Activated gamma-delta T cell (primary cell): Measurements from ENCODE around the gene CCDC184.
"Not testable (repeated sequence)": the region's sequence is repeated elsewhere in the genome, so short reads cannot be mapped to it uniquely, and the experiment has no call there.

Experiments used
- DNase-seq: peaks from one replicate; lab custom pipeline; 2025; lab: John Stamatoyannopoulos, UW
- total RNA-seq, 2 donors: gene quantifications; one replicate each; lab custom pipeline; 2026; lab: John Stamatoyannopoulos, UW

CCDC184 gene
- total RNA-seq, result 0.31 to 0.61 reads per million in 2 donors

DNA sequence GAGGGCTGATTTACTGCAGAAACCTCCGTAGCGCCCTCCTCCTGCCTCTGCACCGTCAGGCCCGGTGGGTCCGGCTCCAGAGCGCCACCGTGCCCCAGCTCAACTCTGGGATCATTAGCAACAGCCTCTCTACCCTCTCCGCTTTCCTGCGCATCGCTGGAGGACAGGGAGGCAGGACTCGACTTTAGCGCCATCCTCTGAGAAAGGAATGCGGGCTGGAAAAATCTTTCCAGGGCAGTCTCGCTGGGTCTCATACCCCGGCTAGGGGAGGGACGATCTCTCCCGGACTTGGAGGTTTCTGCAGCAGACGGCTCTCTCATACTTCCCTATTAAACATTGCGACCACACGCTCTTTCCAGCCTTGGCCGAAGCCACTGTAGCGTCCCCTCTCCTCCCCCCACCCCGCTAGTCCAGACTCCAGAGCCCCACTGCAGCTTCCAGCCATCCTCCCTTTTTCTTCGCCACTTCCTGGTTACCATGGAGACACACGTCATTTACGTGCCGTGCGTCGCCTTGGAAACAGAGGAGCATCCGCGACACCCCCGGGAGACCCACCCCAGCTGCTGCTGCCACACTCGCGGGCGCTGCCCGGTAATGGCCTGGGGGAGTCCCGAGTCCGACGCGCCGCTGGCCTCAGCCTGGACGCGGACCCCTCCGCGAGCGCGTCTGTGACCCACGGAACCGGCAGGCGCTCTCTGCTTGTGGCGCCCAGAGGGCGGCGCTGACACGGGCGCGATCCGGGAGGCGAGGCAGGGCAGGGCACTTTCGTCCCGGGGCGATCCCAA lies at the start of gene CCDC184:
TSS of gene CCDC184 (plus strand) at position 554 of the 785 bp plus-strand sequence. CDS start 479 bp downstream, outside the sequence.
- DNase-seq, result peak; percentile 39

DNA sequence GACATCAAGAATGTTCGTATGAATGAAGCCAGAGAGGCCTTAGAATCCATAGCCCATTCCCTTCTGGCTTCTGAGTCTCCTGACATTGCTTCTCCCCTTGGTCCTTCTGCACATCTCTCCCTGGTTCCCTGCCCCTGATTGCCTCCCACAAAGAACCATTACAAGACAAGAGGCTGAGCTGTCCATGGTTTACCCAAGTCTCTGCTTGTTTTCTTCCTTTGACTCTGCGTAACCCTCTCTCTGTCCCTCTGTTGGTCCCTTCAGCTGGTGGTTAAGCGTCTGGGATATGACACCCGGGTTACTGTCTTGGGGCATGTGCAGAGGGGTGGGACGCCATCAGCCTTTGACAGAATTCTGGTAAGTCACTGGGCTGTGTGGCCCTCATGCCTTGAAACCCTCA lies 48.4 kb upstream of the CCDC184 start:
- DNase-seq, result no peak

DNA sequence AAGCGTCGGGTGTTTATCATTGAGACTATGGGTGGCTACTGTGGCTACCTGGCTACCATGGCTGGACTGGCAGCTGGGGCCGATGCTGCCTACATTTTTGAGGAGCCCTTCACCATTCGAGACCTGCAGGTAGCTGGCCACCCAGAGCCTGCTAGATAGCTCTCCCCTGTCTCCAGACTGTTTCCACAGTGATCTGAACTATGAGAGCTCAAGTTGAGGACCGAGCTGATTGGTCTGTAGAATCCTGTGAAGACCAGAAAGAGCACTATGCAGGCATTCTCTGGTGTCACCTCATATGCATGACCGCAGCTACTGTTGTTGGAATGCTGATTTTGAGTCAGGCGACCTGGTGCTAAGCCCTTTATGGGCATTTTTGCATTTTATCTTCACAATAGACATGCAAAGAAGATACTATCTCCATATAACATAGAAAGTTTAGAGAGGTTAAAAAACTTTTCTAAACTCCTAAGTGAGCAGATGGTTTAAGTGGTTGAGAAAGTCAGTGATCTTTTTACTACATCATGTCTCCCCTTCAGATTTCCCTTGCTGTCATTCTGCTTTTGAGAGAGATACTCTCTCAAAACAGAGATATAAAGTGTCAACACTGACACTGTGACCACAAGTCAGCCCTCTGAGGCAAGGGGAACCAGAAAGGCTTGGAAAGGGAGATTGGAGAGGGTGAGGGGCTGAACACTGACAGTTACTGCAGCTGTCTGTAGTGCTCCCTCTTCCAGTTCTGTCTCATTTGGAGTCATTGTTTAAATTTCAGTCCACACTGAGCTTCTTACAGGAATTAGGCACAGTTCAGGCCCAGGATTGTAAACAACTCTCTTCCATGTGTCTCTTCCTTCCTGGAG lies 40.4 kb upstream of the CCDC184 start:
- DNase-seq, result no peak

DNA sequence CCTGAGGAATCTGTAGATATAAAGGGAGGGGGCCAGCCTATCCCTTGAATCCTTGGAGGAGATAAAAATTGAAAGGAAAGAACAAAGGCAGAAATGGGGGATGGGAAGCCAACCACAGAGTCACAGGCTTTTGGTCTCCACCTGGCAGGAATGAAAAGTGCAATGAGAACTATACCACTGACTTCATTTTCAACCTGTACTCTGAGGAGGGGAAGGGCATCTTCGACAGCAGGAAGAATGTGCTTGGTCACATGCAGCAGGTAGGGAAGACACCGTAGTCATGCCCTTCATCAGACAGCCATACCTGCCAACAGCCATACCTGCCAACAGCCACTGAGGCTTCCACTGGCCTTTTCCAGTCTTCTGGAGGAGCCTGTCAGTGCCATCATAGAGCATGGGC lies 39.5 kb upstream of the CCDC184 start:
- no peak for DNase-seq

DNA sequence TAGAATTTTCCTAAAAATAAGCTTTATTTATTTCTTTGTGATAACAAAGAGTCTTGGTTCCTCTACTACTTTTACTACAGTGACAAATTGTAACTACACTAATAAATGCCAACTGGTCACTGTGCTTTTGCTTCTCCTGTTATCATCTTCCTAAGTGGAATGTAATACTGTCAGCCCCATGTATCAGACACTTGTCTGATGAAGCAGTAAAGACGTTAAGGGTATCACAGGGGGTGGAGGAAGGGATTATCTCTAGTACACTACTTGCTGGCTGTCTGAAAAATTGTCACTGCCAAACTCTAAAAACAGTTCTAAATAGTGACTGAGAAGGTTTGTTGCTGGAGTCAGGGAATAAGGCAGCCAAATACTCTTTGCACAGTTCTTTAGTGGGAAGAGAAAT lies 37.5 kb upstream of the CCDC184 start:
- DNase-seq, result no peak

DNA sequence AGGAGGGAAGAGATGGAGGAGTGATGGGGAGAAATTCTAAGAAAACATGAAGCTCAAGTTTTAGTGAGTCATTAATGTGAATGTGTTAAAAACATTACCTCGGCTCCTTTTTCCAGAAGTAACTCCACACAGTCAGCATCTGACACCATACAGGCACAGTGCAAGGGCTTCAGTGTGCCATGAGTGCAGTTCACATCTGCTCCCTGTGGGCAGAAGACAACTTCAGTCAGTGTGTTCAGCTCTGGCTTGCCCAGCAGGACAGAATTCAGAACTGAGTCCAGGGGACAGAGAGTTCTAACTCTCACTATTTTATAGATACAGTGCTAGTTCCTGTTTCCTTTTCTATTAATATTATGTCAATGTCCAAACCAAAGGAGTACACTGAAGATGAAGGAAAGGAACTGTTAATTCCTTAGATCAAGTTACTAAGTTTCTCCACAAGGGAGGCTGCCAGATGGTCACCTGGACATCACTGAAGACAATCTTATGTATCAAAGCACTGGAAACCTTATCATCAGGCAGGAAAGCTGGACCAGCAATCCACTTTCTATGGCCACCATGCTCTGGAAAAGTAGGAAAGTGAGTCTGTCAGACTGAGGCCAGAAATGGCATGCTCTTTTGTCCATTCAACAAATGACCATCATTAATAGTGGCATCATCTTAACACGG lies 32.2 kb upstream of the CCDC184 start:
- DNase-seq, result no peak

DNA sequence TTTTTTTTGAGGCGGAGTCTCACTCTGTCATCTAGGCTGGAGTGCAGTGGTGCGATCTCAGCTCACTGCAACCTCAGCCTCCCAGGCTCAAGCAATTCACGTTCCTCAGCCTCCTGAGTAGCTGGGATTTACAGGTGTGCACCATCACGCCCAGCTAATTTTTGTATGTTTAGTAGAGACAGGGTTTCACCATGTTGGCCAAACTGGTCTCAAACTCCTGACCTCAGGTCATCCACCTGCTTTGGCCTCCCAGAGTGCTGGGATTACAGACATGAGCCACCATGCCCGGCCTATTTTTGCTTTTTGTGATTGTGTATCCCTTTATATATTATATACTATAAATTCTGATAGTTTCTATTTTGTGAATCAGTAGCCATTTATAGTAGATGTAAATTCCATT lies 27.7 kb upstream of the CCDC184 start:
- DNase-seq, result not testable (repeated sequence)

DNA sequence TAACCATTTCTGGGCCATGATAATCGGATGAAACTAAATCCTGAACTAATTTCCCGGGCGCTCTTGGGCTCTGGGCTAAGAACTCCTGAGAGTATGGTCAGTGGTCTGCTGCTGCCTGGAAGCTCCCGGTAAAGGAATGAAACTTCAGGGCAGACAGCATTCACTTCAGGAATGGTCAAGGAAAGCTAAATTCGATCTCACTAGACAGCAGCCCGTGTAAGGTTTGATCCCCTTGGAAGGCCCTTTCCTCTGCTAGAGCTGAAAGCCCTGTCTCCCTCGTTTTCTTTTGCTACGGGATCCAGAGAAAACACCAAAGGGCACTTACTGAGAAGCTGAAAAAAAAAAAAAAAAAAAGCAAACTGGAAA lies 26.8 kb upstream of the CCDC184 start:
- DNase-seq, result no peak

DNA sequence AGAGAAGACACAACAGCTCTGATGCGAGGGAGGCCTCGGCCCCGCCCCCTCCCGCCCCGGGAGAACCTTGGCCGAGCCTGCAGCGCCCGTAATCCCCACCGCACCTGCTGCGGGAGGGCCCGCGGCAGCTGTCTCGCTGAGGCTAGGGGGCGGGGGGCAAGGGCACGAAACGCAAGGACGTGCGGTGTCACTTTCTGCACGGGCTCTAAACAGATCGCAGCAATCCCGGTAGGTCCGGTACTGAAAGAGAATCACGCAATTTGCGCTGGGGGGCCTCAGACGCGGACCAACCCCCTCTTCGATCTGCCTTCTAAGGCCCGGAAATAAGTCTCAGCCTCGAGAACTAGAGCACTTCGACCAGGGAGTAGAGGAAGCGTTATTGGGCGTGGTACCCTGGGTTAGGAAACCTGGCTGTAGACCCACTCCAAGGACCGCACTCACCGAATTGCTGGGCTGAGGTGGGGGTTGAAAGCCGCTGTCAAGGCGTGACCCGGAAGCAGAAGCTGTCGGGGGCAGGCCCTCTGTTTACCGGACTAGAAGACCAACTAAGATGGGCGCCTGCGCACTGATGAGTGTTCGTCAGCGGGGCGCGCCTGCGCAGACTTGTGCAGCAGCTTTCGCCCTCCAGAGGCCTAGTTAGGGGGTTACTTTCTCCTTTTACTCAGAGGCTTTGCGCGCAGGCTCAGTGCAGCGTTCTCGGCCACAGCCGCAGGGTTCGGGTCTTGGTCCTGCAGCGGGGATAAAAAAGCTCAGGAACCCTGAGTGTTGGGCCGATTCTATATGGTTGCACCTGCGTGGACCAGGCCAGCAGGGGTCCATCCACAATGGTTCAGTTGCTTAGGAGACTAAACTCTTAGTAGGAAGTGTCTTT lies 26.2 kb upstream of the CCDC184 start, which contains the start of gene ASB8:
TSS of gene ASB8 (minus strand) at position 498 of the 871 bp plus-strand sequence. CDS start 4,019 bp downstream, outside the sequence.
- peak; percentile 97 for DNase-seq

DNA sequence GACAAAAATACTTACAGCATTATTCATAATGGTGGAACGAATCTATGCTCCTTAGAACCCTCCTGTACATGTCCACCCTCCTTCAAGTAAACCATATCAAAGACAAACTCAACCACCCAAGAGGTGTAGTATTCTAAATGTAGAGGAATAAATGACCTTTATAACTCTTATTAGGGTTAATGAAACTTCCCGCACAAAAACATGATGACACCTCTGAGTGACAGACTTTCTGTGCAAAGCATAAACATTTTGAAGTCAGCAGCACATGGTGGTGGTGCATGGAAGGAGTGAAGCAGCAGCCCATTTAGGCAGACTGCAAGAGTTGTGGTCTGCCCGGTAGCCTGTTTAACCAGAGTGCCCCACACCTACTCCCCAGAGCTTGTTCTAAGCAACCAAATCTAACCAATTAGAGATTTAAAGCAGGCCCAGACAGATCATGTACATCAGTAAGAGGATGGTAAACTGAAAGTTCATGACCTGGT lies 25.5 kb upstream of the CCDC184 start:
- DNase-seq, result no peak

DNA sequence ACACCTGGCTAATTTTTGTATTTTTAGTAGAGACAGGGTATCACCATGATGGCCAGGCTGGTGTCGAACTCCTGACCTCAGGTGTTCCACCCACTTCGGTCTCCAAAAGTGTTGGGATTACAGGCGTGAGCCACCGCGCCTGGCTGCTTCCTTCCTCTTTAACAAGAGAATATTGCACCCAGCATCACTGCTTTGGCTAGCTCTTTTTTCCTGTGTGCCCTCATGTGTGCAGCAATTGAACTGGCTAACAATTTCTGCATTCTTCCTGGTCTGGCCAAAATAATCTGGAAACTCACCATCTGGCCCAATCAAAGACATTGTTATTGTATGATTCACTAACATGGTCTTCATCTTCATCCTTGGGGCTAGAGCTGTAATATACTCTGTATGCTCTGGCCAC lies 23.4 kb upstream of the CCDC184 start:
- DNase-seq, result no peak

DNA sequence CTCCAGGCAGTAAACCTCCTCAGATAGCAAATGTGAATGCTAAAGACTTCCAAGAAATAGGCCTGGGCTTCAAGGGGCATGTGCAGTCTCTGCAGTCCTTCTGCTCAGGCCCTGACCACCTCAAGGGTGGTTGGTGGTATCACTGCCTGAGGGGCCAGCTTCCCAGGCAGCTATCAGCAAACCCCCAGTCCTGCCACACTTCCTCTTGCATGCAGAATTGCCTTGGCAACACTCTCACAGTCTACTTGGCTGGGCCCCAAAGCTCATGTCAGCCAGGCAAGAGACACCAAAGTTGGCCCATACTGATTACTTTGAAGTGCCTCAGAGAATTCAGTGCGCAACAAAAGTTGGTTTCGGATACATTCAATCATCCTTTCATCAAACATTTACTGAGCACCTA lies 22.6 kb upstream of the CCDC184 start:
- no peak for DNase-seq

DNA sequence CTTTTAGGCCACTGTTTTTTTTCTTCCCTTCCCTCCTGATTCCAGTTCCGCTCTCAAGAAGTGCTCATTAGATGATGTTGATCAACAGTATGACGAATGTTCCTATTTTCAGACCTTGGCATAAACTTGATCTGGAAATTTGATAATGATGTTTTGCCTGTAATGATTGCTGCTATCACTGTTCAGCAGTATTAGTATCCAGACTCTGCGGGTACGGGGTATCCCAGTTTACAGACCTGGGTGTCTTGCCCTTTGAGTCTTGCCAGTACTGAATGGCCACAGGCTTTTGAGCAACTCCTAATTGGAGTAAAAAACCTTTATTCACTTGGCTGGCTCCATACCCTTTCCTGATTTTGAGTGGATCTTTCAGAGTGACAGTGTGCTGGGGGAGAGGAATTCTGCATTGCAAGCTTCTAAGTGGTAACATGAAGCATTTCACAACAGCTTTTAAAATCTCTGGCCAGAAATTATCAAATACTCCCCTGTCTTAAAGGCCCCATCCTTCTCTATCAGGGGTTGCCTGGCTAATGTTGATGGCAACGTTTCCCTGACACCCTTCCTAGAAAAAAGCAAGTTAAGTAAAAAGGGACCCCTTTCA lies 20.2 kb upstream of the CCDC184 start:
- DNase-seq, result no peak

DNA sequence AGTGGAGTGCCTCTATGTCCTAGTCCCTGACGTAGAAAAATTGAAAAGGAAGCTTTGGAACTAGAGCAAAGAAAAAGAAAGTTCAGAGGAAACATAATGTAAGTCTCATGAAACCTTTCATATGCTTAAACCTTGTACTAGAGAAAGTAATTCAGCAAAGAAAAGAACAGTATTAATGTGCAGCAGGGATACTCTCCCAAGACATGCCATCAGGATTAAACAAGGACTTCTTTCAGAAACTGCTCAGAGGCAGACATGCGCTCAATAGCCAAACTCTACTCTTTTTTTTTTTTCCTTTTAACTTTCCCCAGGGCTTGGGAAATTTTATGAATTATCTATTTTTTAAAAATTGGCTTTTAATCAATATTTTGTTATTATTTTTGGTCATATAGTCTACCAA lies 19.0 kb upstream of the CCDC184 start:
- no peak for DNase-seq

DNA sequence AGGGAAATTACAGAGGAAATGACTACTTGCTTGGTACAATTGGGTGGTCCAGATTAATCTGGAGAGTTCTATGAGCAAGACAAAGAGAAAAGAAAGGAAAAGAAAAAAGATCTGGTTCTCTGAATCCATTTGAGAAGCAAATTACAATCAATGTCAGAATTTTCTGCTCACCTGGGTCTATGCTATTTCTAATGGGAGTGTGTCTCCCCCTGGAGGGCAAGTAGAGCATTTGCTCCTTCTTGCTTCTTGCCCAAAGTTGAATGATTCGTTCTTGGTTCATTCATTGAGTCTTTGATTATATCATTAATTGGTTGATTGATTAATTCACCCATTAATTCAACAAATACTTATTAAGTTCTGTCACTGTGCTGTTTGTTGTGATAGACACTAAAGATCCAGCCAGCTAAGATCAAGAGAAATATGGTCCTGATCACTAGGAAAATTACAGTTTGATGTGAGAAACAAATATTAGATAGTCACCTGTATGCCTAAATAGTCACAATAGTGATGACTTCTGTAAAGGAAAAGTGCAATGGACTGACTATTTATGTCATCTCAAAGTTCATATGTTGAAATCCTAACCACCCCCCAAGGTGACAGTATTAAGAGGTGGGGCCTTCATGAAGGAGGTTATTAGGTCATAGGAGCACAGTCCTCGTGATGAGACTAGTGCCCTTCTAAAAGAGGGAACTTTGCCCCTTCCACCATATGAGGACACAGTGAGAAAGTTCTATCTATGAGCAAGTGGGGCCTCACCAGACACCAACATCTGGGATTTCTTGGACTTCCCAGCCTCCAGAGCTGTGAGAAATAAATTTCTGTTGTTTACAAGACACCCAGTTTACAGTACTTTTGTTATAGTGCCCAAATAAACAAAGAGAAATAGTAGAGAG lies 18.1 kb upstream of the CCDC184 start:
- DNase-seq, result no peak

DNA sequence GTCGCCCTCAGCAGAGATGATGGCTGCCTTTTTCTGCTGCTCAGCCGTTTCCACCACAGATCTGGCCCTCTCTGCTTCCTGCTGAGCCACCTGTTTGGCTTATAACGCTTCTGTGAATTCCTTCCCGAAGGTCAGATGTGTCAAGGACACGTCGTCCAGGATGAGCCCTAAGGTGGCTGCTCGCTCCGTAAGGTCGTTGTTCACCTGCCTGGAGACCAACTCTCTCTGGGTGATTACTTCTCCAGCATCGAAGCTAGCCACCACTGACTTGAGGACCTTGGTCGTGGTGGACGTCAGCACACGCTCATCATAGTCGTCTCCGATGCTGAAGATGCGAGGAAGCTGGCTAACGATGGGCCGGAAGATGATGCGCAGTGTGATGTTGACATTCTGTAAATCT lies 14.4 kb upstream of the CCDC184 start:
- DNase-seq, result no peak

DNA sequence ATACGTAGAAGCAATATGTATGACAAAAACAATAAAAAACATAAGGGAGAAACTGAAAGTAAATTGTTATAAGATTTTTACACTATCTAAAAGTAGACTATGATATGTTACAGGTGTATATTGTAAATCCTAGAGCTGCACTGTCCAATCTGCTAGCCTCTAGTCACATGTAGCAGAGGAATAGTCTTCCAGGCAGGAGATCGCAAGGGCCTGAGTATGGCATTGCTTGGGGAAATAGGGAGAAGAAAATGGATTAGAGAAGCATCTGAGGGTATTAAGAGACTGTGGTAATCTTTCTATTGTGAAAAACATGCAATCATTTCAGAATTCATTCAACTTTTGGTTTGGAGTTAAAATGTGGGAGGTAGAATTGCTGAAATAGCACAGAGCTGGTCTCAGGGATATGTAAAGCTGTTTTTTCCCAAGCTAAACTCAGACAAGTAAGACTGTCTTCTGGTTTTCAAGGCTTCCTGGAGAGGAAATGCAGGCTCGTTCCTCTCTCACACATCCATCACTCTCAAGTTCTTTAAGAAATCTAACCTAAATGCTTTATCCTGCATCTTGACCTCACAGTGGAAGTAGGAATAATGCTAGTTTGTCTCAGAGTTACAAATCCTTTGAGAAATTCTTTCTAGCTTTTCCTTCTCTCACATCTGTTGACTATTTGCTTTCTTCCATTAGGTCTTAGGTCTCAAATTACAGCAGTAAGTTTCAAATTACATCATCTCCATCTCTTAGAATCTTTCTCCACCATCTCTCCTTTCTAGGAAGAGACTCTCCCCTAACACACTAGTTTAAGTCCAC lies 7.6 kb upstream of the CCDC184 start:
- no peak for DNase-seq

DNA sequence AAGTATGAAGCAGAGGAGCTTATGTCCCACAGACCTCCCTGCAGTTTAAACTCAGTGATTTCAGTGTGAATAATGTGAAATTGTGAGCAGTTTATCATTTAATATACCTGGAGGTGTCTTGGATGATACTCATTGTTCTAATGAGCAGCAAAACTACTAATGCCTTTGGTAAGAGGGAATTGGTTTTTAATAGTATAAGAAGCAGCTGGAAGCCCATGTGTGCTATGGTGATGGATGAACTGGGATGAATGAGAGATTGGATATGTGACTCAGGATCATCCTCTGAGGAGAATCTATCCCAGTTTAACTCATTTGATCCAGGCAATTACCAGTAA lies 7.1 kb upstream of the CCDC184 start:
- DNase-seq, result no peak

DNA sequence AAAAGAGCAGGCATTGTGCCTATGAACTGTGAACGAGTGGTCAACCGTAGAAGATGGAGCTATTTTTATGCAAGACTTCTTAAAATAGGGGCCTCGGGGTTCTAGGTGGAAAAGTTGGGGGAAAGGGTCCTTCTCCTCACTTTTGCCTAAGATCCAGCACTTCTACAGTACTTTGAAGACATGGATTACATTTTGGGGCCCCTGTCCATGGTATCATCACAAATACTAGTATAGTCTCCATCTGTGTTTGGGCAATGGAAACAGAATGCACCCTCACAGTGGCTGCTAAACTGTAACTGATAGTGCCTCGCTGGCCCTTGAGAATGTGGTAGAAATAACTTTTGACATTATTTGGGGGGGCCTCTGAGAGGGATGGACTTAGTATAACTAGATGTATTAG lies 5.5 kb upstream of the CCDC184 start:
- DNase-seq, result no peak
